K562 (cell line): Measurements from ENCODE around the gene DPP9. TPM values are rescaled to one million over a fixed set of nuclear protein-coding genes. Genes with fewer than 3 reads are reported as not detected.

ENCODE experiments used
- ASH1L ChIP-seq: fragments of 450-650 bp; IDR thresholded peaks from 2 replicates; pipeline ENCODE4 v1.6.1; 2018; ENCODE audit warnings: borderline replicate concordance, mild to moderate bottlenecking, low read depth; ENCODE audit not compliant: partially characterized antibody
- BCL6 ChIP-seq: fragments of 250-450 bp; sonication (Bioruptor Pico); IDR thresholded peaks from 2 replicates; pipeline ENCODE4 v1.4.0; 2020
- CEBPB ChIP-seq: fragments of 450-650 bp; IDR thresholded peaks from 2 replicates; pipeline ENCODE4 v1.6.1; 2016; ENCODE audit warnings: missing genetic modification characterization, missing compliant biosample characterization
- CEBPG ChIP-seq, 3 experiments: fragments of 200-800 bp in 1 of 3; sonication (Bioruptor generic) in 1 of 3; sonication (generic) in 1 of 3; formaldehyde crosslinking in 1 of 3; IDR thresholded peaks in 2 of 3; conservative IDR thresholded peaks in 1 of 3; 2 replicates each; pipeline versions ENCODE4 v1.6.1 to v1.8.0; 2016 to 2022; ENCODE audit warnings: missing compliant biosample characterization in 2 of 3, missing genetic modification characterization in 2 of 3, mild to moderate bottlenecking in 1 of 3, missing genetic modification reagents in 1 of 3
- DACH1 ChIP-seq: fragments of 450-650 bp; IDR thresholded peaks from 2 replicates; pipeline ENCODE4 v1.6.1; 2018; ENCODE audit not compliant: partially characterized antibody
- EP300 ChIP-seq: IDR thresholded peaks from 2 replicates; pipeline ENCODE4 v1.6.1; 2012; ENCODE audit warnings: low read length, improper control_type of control experiment
- ETV6 ChIP-seq, 3 experiments: fragments of 150-350 bp in 1 of 3; sonication (generic) in 1 of 3; formaldehyde crosslinking in 1 of 3; IDR thresholded peaks; 2 replicates each; pipeline versions ENCODE4 v1.6.1 to v1.8.0; 2014 to 2022; ENCODE audit warnings: borderline replicate concordance in 2 of 3, low read depth in 2 of 3, antibody characterized with exemption in 1 of 3, low read length in 1 of 3, mild to moderate bottlenecking in 1 of 3, missing genetic modification reagents in 1 of 3
- GTF2A2 ChIP-seq: IDR thresholded peaks from 2 replicates; pipeline ENCODE4 v1.6.1; 2016; ENCODE audit warnings: mild to moderate bottlenecking, missing genetic modification characterization, missing compliant biosample characterization
- HBP1 ChIP-seq: fragments of 450-650 bp; formaldehyde crosslinking; IDR thresholded peaks from 2 replicates; pipeline ENCODE4 v1.4.0; 2022; ENCODE audit warnings: missing genetic modification characterization
- HMG20B ChIP-seq: fragments of 250-450 bp; sonication (Bioruptor Pico); IDR thresholded peaks from 2 replicates; pipeline ENCODE4 v1.5.0; 2021; ENCODE audit warnings: mild to moderate bottlenecking
- HOXB6 ChIP-seq: fragments of 250-450 bp; sonication (Bioruptor Pico); IDR thresholded peaks from 2 replicates; pipeline ENCODE4 v1.5.1; 2022; ENCODE audit warnings: mild to moderate bottlenecking, borderline replicate concordance
- ILF3 ChIP-seq: fragments of 450-650 bp; IDR thresholded peaks from 2 replicates; pipeline ENCODE4 v1.6.1; 2018; ENCODE audit warnings: antibody characterized with exemption, mild to moderate bottlenecking, moderate library complexity, borderline replicate concordance
- LEF1 ChIP-seq: fragments of 450-650 bp; IDR thresholded peaks from 2 replicates; pipeline ENCODE4 v1.6.1; 2016; ENCODE audit warnings: mild to moderate bottlenecking
- MAX ChIP-seq: sonication (generic); formaldehyde crosslinking; IDR thresholded peaks from 2 replicates; pipeline ENCODE4 v1.9.0; 2022; ENCODE audit warnings: mild to moderate bottlenecking, missing genetic modification reagents
- MEIS2 ChIP-seq: fragments of 450-650 bp; IDR thresholded peaks from 2 replicates; pipeline ENCODE4 v1.6.1; 2014; ENCODE audit warnings: mild to moderate bottlenecking; ENCODE audit not compliant: partially characterized antibody
- NCOA2 ChIP-seq, 2 experiments: fragments of 450-650 bp; IDR thresholded peaks; 2 replicates each; pipeline ENCODE4 v1.6.1; 2018; ENCODE audit warnings: mild to moderate bottlenecking in 2 of 2, moderate library complexity in 1 of 2; ENCODE audit not compliant: partially characterized antibody in 2 of 2
- PHF20 ChIP-seq: fragments of 450-650 bp; IDR thresholded peaks from 2 replicates; pipeline ENCODE4 v1.6.1; 2018; ENCODE audit not compliant: partially characterized antibody
- PKNOX1 ChIP-seq: fragments of 450-650 bp; IDR thresholded peaks from 2 replicates; pipeline ENCODE4 v1.6.1; 2016
- POLR2AphosphoS2 ChIP-seq: IDR thresholded peaks from 2 replicates; pipeline ENCODE4 v1.6.1; 2012; ENCODE audit warnings: low read length, improper control_type of control experiment
- SMAD1 ChIP-seq: fragments of 150-350 bp; IDR thresholded peaks from 2 replicates; pipeline ENCODE4 v1.6.1; 2014; ENCODE audit warnings: low read length, low read depth; ENCODE audit not compliant: partially characterized antibody
- SMARCE1 ChIP-seq: fragments of 450-650 bp; IDR thresholded peaks from 2 replicates; pipeline ENCODE4 v1.7.1; 2016; ENCODE audit warnings: mild to moderate bottlenecking
- SRSF9 ChIP-seq: fragments of 200-400 bp; formaldehyde crosslinking; IDR thresholded peaks from 2 replicates; pipeline ENCODE4 v1.6.1; 2017; ENCODE audit warnings: low read depth, low read length, borderline replicate concordance
- TRIM28 ChIP-seq: fragments of 450-650 bp; IDR thresholded peaks from 2 replicates; pipeline ENCODE4 v1.6.1; 2017
- TSC22D4 ChIP-seq: fragments of 450-650 bp; IDR thresholded peaks from 2 replicates; pipeline ENCODE4 v1.6.1; 2016; ENCODE audit warnings: missing genetic modification characterization, missing biosample characterization, control low read depth
- ZBTB1 ChIP-seq: sonication (generic); formaldehyde crosslinking; IDR thresholded peaks from 2 replicates; pipeline ENCODE4 v1.8.1; 2023; ENCODE audit warnings: missing genetic modification reagents, low read depth, mild to moderate bottlenecking, borderline replicate concordance
- ZNF12 ChIP-seq: sonication (generic); formaldehyde crosslinking; IDR thresholded peaks from 2 replicates; pipeline ENCODE4 v1.4.0; 2020; ENCODE audit warnings: mild to moderate bottlenecking, missing genetic modification reagents
- ZNF282 ChIP-seq: sonication (generic); formaldehyde crosslinking; IDR thresholded peaks from 2 replicates; pipeline ENCODE4 v1.8.1; 2023; ENCODE audit warnings: missing genetic modification reagents
- ZNF696 ChIP-seq: fragments of 250-450 bp; sonication (Bioruptor Pico); conservative IDR thresholded peaks from 2 replicates; pipeline ENCODE4 v1.4.0; 2020; ENCODE audit warnings: mild to moderate bottlenecking, moderate library complexity
- polyA plus RNA-seq, 8 experiments: library from polyadenylated mRNA; depleted of rRNA in 4 of 8; stranded (reverse) in 5 of 8; unstranded in 3 of 8; fragments of >200 nt; fragmentation: Nextera tagmentation in 2 of 8; fragmentation: Illumina TruSeq in 1 of 8; extraction: Ambion mirVana in 2 of 8; extraction: Trizol in 1 of 8; gene quantifications; 2 replicates each; pipeline versions ENCODE4 v1.2.1 to v1.2.3, GENCODE V29; 2011 to 2014; ENCODE audit warnings: inconsistent platforms in 1 of 8, missing spikeins in 1 of 8
- total RNA-seq, 7 experiments: library from RNA; depleted of rRNA in 6 of 7; stranded (reverse); fragments of >200 nt in 6 of 7; fragmentation: Illumina TruSeq in 2 of 7; extraction: Trizol in 2 of 7; gene quantifications; 2 replicates each; pipeline versions ENCODE4 v1.2.1 to v1.2.3, GENCODE V29; 2011 to 2021; ENCODE audit warnings: low replicate concordance in 1 of 7

DPP9 gene
- total and polyA plus RNA-seq, 9 of the 15 experiments (the other 6 are each of a cell fraction or from before 2014, with no cell fraction given), result 0.90 to 66.7 (median 24.5) TPM

- peak; percentile 90 for TF ChIP-seq MAX (CRISPR knock-in tag)
- no peak for TF ChIP-seq PHF20
- no peak for TF ChIP-seq MEIS2
- no peak for TF ChIP-seq LEF1
- TF ChIP-seq ZNF282 (CRISPR knock-in tag), result peak; percentile 99
- TF ChIP-seq SMAD1, result no peak
- TF ChIP-seq TRIM28, result no peak
- peak; percentile 98 for TF ChIP-seq ZBTB1
- no peak for TF ChIP-seq HBP1 (CRISPR knock-in tag)
- TF ChIP-seq CEBPG (CRISPR knock-in tag; IDR thresholded peaks at IDR 0.05), result peak; percentile 69
- no peak for TF ChIP-seq CEBPG (tag; conservative IDR thresholded peaks at IDR 0.05 in 1 of 2, IDR thresholded peaks at IDR 0.05 in 1 of 2)
- peak; percentile 68; the same call in 1 of the 2 replicates for TF ChIP-seq BCL6
- no peak for TF ChIP-seq ASH1L
- no peak for TF ChIP-seq PKNOX1
- 0 out of 2 replicates have a peak, but pooled peaks have one; percentile 44 for TF ChIP-seq GTF2A2 (tag)
- no peak for TF ChIP-seq POLR2AphosphoS2
- no peak for TF ChIP-seq SRSF9
- no peak for TF ChIP-seq DACH1
- TF ChIP-seq ZNF696, result no peak
- no peak for TF ChIP-seq TSC22D4 (tag)
- TF ChIP-seq CEBPB, result no peak
- peak; percentile 96 for TF ChIP-seq ZNF12 (CRISPR knock-in tag)
- no peak for TF ChIP-seq EP300
- no peak for TF ChIP-seq ETV6 (IDR thresholded peaks at IDR 0.05; ENCODE audit: borderline replicate concordance in 1 of 2, low read depth in 2 of 2, low read length in 1 of 2)
- TF ChIP-seq ETV6 (CRISPR knock-in tag; IDR thresholded peaks at IDR 0.05; ENCODE audit: borderline replicate concordance), result peak; percentile 99
- no peak for TF ChIP-seq NCOA2 (IDR thresholded peaks at IDR 0.05; ENCODE audit: partially characterized antibody in 2 of 2)
- no peak for TF ChIP-seq ILF3
- TF ChIP-seq HOXB6 (CRISPR knock-in tag), result no peak
- TF ChIP-seq HMG20B (CRISPR knock-in tag), result no peak
- TF ChIP-seq SMARCE1, result no peak
Measured at GRCh38 chr19:4768934-4769777, 45.5 kb upstream of the DPP9 start (continued).
